T-helper 22 cell (primary cell): Measurements from ENCODE around the gene CCDC63.
"Not testable (repeated sequence)": the region's sequence is repeated elsewhere in the genome, so short reads cannot be mapped to it uniquely, and the experiment has no call there.

Source experiments
- DNase-seq: peaks from one replicate; pipeline ENCODE4 v3.0.0-alpha.2; 2020; ENCODE audit warnings: low read depth

The CCDC63 gene

DNA sequence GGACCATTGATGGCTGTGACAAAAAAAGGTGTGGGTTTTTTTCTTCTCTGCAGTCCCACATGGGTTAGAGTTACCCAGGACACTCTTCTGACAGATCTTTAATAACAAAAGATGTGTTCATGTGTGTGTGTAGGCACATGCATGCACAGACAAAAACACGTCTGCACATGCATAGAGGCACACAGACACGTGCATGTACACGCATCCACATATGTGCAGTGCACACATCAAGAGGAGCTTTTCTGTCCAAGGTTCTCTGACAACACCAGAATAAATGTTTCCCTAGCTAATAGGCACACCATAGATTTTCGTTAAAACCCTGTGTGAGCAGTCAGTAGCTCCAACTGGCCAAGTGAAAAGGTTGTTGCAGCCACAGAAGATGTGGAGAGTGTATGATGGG lies 76.4 kb downstream of the CCDC63 start:
- no peak for DNase-seq

DNA sequence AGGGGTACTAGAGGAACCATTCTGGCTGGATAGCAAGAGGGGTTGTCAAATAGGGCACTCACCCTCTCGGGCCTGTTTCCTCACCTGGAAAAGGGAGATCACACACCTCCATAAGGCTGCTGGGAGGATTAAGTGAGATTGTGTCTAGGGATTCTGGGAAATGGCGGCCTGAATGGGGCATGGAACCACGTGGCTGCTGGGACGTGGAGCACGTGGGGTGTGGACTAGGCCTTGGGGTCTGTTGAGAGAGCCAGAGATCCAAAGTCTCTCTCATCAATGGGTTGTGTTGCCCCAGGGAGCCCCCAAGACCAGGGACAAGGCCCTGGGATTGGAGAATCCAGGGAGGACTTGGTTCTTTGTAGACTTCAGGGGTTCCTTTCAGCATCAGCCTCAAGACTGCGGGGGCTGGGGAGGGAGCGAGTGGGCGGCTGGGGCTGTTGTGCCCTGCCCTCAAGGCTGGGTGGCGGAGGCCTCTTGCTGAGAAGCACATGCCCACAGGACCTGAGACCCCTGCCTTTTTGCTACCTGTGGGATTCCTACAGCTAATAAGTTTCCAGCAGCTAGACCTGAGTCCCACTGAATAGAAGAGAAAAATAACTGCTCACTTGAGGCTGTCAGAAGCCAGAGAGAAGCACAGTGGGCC lies 77.0 kb downstream of the CCDC63 start:
- no peak for DNase-seq

DNA sequence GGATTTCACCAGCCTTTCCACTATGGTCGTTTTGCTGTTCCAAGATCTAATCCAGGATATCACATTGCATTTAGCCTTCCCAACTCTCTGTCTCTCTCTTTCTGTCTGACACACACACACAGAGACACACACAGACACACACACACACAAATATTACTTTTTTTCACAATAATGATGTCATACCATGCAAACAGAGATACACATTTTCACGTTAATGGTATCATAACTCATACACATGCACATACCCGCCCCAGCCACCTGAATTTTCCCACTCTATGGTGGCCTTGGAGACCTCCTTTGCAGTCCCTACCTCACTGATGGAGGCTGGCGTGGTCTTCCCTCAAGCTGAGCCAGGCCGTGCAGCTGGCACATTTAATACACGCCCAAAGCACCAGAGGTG lies 80.8 kb downstream of the CCDC63 start:
- no peak for DNase-seq

DNA sequence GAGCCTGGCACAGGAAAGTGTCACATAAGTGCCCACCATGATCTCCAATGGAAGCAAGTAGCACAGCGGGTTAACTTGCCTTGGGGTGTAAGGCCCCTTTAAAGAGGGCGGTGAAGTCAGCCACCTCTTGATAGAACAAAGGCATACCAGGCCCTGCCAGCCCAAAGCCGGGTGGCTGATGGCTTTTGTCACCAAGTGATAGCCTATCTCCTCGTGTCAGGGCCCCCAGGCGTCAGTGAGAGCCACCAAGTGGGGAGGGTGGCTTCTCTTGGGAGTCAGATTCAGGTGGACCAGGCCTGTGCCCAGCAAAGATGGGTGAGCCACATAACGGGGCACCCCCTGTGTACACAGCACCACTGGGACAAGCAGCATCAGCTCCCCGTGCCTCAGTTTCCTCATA lies 81.9 kb downstream of the CCDC63 start:
- DNase-seq, result no peak

DNA sequence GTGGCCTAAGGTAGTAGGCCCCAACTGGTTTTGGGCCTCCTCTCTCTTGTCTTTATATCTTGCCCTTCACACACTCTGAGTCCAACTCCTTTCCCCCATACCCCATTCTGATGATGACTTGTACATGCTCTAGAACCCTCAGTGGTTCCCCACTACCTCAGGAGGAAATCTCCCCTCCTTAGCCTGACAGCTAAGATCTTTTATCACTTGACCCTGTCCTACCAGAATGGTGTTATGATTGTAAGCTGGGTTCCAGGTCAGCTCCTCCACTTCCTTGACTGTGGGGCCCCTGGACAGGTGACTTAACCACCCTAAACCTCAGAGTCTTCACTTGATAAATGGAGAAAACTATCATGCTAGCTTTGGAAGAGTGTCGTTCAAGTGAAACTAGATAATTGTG lies 83.0 kb downstream of the CCDC63 start:
- no peak for DNase-seq

DNA sequence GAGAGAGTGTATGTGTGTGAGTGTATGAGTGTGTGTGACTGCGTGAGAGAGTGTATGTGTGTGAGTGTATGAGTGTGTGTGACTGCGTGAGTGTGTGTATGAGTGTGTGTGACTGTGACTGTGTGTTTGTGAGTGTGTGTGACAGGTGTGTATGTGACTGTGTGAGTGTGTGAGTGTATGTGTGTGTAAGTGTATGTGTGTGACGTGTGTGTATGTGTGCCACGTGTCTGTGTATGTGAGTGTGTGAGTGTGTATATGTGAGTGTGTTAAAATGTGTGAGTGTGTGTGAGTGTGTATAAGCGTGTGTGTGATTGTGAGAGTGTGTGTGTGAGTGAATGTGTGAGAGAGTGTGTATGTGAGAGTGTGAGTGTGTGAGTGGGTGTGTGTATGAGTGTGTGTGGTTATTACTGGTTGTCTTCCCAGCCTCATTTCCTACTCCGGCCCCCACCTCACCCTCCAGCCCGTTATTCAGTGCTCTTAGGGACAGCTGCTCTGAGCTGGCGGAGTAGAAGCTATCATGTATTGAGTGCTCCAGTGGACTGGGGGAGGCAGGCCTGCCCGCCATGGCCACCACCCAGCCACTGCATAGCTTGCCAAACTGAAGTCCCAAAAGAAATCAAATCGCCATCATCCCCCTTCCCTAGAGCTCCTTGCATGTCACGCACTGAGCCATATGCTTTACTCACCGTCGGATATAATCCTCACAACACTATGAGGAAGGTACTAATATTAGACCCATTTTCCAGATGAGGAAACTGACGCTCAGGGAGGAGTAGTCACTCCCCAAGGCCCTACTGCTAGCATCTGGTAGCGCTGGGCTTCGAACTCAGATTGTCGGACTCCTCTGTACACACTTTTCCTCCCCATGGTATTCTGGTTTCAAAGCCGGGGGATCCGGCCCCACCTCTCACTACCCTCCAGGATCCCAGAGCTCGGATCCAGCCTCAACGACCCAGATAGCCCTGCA lies 83.8 kb downstream of the CCDC63 start:
- no peak for DNase-seq

DNA sequence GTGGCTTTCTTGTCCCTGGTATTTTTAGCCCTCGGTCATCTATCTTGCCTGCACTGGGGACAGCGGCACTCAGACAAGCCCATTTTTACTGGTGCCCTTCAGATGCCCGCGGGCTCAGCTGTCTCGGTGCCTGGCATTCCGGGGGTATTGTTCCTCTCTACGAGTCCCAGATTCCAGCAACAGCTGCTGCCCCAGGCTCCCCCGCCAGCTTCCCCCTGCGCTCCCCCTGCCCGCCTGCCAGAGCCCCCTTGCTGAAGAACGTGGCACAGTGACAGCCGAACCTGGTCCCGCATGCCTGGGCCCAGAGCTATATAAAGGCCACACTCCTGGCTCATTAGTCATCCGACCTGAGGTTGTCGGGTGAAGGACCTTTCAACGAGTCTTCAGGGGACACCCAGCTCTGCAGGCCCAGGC lies 84.5 kb downstream of the CCDC63 start:
- DNase-seq, result no peak

DNA sequence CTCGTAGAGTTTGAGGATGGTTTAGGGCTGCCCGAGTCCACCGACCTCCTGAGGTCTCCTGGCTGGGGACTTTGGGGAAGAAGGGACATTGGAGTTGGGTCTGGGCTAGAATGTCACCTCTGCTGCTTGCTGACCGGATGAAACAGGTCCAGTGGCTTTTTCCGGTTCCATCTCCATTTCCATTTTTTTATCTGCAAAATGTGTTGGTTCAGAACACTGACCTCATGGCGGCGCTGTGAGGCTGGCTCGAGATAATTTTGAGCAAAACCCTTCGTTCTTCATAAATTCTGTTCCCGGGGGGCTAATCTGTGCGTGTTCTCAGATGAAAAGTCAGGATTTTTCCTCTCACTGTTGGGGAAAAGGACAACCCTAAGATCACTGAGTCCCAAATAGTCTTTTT lies 85.3 kb downstream of the CCDC63 start:
- no peak for DNase-seq

DNA sequence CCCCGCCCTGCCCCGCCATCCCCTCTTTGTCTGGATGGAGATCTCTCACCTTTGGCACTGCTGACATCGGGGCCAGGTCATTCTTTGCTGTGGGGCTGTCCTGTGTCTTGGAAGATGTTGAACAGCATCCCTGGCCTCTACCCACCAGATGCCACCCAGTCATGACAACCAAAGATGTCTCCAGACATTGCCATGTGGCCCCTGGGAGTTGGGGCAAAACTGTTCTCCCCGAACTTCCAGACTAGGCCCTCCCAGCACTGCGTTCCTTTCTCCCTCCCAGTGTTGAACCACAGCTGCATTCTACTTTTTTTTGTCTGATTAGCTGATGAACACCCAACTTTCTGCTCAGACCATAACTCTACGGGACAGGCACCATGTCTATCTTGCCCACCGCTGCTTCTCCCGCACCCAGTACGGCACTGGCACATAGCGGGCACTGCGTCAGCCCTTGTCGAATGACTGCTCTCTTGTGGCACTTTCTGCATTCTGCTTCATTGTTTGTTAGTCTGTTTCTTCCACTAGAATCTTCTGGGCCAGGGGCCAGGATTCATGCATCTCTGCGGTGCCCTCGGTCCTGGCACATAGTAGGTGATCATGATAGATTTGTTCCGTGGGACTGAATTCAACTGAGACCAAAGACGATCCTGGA lies 86.7 kb downstream of the CCDC63 start:
- no peak for DNase-seq

DNA sequence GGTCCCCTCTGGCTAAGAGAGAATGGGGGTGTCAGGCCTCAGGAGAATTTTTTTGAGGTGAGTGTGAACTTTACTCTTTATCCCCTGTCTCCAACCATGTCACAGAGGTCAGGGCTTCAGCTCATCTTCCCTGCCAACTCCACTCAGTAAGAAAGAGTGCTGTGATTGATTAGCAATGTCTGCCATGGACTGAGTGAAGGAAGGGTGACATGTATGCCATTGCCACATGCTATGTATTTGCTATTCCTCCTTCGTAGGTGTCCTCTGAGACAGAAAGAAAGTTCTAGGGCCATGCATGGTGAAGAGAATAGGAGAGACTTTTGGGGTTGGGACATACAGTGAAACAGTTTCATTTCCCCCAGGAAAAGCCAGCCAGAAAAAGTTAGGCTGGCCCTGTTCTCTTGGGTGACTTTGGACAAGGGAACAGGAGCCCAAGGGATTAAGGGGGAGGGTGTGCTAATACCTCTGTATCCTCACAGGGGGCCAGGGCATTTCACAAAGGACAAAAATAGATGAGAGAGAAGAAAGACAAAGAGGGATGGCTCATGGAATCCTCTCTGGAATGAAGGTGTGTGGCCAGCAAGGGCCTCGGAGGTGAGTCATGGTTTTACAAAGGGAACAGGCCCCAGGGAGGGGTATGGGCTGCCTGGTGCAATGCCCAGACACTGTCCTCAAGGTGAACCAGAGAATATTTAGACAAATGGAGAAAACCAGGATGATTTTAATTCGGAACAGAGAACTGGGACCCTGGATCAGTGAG lies 87.5 kb downstream of the CCDC63 start:
- no peak for DNase-seq

DNA sequence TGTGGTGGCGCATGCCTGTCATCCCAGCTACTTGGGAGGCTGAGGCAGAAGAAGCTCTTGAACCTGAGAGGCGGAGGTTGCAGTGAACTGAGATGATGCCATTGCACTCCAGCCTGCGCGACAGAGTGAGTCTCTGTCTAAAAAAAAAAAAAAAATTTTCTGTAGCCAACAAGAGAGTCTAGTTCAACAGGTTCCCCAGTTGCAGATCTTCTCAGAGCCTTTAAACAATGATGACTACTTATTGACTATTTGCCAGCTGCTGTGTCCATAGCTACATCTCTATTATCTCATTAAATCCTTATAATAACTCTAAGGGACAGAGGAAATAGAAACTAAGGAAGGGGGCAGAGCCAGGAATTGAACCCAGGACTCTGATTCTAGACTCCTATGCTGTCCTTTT lies 88.8 kb downstream of the CCDC63 start:
- no peak for DNase-seq

DNA sequence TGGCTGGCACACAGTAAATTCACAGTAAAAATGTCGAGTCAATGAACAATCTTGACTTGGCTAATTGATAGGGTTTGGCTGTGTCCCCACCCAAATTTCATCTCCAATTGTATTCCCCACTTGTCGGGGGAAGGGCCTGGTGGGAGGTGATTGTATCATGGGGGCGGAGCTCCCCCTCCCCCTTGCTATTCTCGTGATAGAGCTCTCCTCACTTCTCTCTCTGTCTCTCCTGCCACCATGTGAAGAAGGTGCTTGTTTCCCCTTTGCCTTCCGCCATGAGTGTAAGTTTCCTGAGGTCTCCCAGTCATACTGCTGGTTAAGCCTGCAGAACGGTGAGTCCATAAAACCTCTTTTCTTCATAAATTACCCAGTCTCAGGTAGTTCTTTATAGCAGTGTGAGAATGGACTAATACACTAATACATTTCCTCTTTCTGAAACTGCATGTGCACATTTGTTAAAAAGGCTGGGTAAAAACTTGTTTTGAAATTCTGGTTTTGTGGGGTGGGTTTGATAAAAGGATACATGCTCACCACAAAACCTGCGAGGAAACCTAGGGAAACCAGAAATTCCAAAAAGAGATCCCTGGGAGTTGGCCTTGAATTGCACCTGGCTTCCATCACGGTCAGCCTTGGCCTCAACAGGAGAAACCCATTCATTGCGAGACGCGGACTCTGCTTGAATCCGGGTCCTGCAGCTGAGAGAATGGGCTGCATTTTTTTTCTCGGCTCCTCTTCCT lies 89.7 kb downstream of the CCDC63 start:
- no peak for DNase-seq

DNA sequence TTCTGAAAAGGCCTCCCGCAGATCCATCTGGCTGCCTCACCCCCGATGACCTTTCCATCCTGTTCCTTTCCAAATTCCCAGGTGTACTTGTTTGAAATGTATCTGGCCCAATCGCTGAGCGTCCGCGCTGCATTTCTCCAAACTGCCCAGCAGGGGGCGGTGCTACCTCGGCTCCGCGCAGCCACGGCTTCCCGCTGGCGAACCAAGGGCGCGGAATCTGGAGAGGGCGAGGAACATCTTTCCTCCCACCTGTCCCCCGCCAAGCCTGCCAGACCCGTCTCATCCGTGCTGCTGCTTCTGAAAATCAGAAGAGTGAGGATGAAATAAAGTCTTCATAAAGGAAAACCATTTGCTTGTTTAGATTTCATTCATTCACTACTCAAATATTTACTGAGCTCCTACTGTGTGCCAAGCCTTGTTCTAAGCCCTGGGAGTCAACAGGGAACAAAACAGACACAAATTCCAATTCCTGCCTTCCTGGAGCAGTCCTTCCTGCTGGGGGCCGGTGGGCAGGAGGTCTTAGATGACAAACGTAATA lies 90.4 kb downstream of the CCDC63 start:
- DNase-seq, result no peak

DNA sequence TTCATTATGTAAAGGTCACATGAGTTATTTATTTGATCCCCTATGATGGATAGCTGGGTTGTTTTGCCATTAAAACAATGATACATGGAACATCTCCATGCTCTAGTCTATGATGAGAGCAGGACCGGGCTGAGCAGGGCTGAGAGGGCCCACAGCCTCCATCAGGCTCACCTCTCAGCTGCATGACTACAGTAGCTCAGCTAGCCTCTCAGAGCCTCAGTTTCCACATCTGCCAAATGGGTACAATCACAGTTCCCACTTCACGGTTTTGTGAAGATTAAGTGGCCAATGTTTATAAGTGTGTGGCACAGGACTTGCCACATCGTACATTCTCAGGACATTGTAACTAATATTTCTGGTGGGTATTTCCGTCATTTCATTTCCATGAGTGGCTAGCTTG lies 93.5 kb downstream of the CCDC63 start:
- no peak for DNase-seq

DNA sequence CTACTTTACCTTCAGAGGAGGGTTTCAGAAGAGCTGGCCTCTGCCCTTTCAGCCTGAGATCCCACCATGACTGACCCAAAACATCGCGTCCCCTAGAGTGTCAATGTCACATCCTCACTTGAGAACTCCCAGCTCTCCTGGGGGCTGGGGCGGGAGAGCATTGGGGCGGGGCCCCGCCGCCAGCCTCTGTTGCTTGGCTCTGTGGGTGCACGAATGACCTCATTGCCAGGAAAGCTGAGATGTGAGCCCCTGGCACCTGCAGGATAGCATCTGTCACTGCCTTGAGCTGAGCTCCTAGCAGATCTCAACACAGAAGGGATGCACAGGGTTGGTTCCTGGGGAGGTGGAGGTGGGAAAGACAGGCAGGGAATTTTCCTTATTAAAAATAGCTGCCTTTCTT lies 94.1 kb downstream of the CCDC63 start:
- DNase-seq, result no peak

DNA sequence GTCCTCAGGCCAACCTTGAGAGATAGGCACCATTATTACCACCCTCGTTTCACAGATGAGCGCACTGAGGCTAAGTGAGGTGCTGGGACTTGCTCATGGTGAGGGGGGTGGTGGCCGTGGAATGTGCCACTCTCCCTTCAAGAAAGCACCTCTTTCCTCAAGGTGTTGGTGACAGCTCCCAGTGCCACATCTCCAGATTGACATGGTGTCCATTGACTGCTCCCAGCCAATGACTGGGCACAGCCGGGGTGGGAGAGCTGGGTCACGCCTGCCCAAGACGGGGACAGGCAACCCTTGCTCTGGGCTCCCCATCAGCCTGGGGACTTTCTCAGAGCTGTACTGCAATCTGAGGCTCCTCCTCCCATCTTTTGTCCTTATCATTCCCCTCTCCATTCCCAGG lies 94.6 kb downstream of the CCDC63 start:
- no peak for DNase-seq

DNA sequence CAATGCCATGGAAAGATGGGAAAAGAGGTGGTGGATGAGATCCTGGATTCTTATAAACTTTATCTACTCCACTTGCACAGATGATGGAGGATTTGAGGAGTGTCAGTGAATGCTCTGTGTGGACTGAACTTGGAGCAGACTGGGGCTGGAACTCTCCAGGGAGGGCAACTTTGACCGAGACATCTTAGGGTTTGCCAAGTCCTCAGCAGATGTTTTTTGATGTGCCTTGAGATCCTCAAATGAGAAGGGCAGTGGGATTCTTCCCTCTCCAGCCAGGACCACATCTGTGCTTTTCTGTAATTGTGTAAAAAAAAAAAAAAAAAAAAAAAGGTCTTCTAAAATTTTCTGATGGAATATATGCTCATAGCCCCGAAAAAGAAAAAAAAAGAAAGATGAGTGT lies 96.6 kb downstream of the CCDC63 start:
- DNase-seq, result no peak

DNA sequence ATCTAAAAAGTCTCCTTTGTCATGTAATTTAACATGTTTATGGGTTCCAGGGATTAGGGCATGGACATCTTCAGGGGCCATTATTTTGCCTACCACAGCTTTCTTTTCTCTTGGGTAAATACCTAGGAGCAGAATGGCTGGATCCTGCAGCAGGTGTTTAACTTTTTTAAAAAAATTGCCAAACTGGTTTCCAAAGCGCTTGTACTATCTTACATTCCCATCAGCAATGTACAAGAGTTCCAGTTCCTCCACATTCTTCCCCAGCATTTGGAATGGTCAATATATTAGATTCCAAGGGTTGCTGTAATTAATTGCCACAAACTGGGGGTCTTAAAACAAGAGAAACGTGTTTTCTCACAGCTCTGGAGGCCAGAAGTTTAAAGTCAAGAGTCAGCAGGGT lies 101.3 kb downstream of the CCDC63 start:
- no peak for DNase-seq

DNA sequence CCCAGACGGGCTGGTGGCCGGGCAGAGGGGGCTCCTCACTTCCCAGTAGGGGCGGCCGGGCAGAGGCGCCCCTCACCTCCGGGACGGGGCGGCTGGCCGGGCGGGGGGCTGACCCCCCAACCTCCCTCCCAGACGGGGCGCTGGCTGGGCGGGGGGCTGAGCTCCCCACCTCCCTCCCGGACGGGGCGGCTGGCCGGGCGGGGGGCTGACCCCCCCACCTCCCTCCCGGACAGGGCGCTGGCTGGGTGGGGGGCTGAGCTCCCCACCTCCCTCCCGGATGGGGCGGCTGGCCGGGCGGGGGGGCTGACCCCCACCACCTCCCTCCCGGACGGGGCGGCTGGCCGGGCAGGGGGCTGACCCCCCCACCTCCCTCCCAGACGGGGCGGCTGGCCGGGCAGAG lies 103.7 kb downstream of the CCDC63 start:
- DNase-seq, result not testable (repeated sequence)

DNA sequence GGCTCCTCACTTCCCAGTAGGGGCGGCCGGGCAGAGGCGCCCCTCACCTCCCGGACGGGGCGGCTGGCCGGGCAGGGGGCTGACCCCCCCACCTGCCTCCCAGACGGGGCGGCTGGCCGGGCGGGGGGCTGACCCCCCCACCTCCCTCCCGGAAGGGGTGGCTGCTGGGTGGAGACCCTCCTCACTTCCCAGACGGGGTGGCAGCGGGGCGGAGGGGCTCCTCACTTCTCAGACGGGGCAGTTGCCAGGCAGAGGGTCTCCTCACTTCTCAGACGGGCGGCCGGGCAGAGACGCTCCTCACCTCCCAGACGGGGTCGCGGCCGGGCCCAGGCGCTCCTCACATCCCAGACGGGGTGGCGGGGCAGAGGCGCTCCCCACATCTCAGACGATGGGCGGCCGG lies 104.1 kb downstream of the CCDC63 start:
- DNase-seq, result not testable (repeated sequence)
